Stimulated activated CD8-positive, alpha-beta memory T cell treated with anti-CD3 and anti-CD28 coated beads, Interleukin-7, amount 100 ng/mL, for 24 hours (primary cell): ENCODE measurements around the gene NXNL2.

Experiments
- DNase-seq: peaks from one replicate; pipeline ENCODE4 v3.0.0-alpha.2; 2020; ENCODE audit warnings: low read depth

Gene NXNL2

GRCh38 chr9:88578121-88579049 is 43.4 kb downstream of the NXNL2 start:
- DNase-seq, result peak; percentile 45

DNA sequence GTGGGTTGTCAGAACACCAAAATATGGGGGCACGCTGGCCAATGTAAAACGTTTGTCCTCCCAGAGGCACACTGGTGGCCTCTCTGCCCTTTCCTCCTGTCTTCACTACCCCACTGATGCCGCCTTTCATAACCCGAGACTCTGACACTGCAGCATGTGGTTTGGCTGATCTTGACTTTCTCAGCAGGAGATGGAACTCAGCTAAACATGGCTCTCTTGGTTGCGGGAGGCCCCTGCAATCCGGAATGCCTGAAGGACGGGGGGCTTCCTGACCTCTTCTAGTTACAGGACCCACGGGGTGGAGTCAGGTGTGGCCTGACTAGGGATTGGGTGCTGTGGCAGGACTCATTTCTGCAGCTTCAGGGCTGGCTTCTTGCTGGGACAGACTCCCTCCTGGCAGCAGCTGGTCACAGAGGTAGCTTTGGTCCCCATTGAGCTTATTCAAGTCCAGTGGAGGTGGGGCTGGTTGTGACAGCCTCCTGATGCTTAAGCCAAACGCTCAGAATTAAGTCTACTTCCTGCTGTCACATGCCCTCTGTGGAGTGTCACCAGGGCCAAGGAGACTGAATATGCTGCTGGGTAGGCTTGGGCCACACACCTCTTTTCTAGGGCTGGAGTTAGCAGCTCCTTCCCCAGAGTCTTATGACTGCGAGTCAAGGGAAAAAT is 44.2 kb downstream of the NXNL2 start:
- no peak for DNase-seq

GRCh38 chr9:88580961-88581360 is 46.0 kb downstream of the NXNL2 start:
- no peak for DNase-seq

- no peak for DNase-seq
Observed at GRCh38 chr9:88583901-88584596, 49.1 kb downstream of the NXNL2 start.

- no peak for DNase-seq
Observed at GRCh38 chr9:88585426-88585825, 50.4 kb downstream of the NXNL2 start.

GRCh38 chr9:88586452-88586851 is 51.5 kb downstream of the NXNL2 start:
- no peak for DNase-seq

DNA sequence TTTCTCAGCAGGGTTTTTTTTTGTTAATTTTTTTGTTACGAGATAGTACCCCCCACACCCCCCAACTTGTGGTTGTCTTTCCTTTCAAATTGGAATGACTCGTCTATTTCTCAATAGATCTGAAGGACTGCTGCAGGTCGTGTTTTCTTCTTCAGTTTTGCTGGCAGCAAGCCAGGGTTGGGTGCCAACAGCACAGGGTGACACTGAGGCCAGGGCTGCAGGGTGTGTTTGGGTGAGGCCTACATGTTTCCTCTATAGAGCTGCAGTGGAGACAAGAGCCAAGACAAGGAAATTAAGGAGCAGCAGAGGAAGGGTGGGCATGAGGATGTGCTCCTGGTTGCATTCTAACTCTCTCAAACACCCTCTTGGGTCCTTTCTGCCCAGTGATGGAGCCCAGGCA is 52.2 kb downstream of the NXNL2 start:
- no peak for DNase-seq

GRCh38 chr9:88587885-88588649 is 53.1 kb downstream of the NXNL2 start:
- no peak for DNase-seq

- DNase-seq, result no peak
Observed at GRCh38 chr9:88589656-88590055, 54.7 kb downstream of the NXNL2 start.

GRCh38 chr9:88590558-88591146 is 55.7 kb downstream of the NXNL2 start:
- no peak for DNase-seq

GRCh38 chr9:88593537-88594185 is 58.7 kb downstream of the NXNL2 start:
- peak; percentile 34 for DNase-seq
